Stimulated activated naive CD4-positive, alpha-beta T cell treated with Interleukin-2 at 50 U/mL for 16 hours (primary cell): ENCODE measurements around the gene FMN2.

ENCODE experiments used
- DNase-seq: peaks from one replicate; lab custom pipeline; 2025; lab: John Stamatoyannopoulos, UW

The FMN2 gene

GRCh38 chr1:240426051-240426450, 334.4 kb downstream of the FMN2 start:
- no peak for DNase-seq

GRCh38 chr1:240435996-240436566, 344.4 kb downstream of the FMN2 start:
- no peak for DNase-seq

GRCh38 chr1:240441669-240442068, 350.0 kb downstream of the FMN2 start:
- DNase-seq = no peak

- no peak for DNase-seq
Measured at GRCh38 chr1:240445369-240445768, 353.7 kb downstream of the FMN2 start.

- no peak for DNase-seq
Measured at GRCh38 chr1:240455228-240455821, 363.6 kb downstream of the FMN2 start.

GRCh38 chr1:240457203-240457602, 365.5 kb downstream of the FMN2 start:
- DNase-seq = no peak

- no peak for DNase-seq
Measured at GRCh38 chr1:240462277-240462676, 370.6 kb downstream of the FMN2 start.

GRCh38 chr1:240462766-240463395, 371.2 kb downstream of the FMN2 start:
- no peak for DNase-seq

- DNase-seq = no peak
Measured at GRCh38 chr1:240464099-240464498, 372.4 kb downstream of the FMN2 start.

GRCh38 chr1:240465531-240465940, 373.9 kb downstream of the FMN2 start:
- DNase-seq = no peak

- DNase-seq = no peak
Measured at GRCh38 chr1:240466509-240466908, 374.8 kb downstream of the FMN2 start.

GRCh38 chr1:240467895-240468294, 376.2 kb downstream of the FMN2 start:
- no peak for DNase-seq

- no peak for DNase-seq
Measured at GRCh38 chr1:240468656-240469055, 377.0 kb downstream of the FMN2 start.

GRCh38 chr1:240474133-240474614, 382.5 kb downstream of the FMN2 start:
- DNase-seq = no peak

- no peak for DNase-seq
Measured at GRCh38 chr1:240475832-240476231, 384.1 kb downstream of the FMN2 start.

- no peak for DNase-seq
Measured at GRCh38 chr1:240478536-240478935, 386.9 kb downstream of the FMN2 start.

- DNase-seq = no peak
Measured at GRCh38 chr1:240484804-240485443, 393.2 kb downstream of the FMN2 start.

GRCh38 chr1:240486611-240487010, 394.9 kb downstream of the FMN2 start:
- no peak for DNase-seq

GRCh38 chr1:240487493-240487892, 395.8 kb downstream of the FMN2 start:
- no peak for DNase-seq

GRCh38 chr1:240491156-240491555, 399.5 kb downstream of the FMN2 start:
- DNase-seq = no peak

- DNase-seq = no peak
Measured at GRCh38 chr1:240491796-240492195, 400.1 kb downstream of the FMN2 start.

- no peak for DNase-seq
Measured at GRCh38 chr1:240492832-240493440, 401.3 kb downstream of the FMN2 start.

- DNase-seq = no peak
Measured at GRCh38 chr1:240495601-240496000, 403.9 kb downstream of the FMN2 start.
